GM12872 (cell line): ENCODE measurements around the gene UAP1.

Experiments used
- TF ChIP-seq, protein P1 (sequence below): IDR thresholded peaks from 3 replicates; pipeline ENCODE4 v1.5.1; 2011; ENCODE audit warnings: low read depth, mild to moderate bottlenecking, low read length, moderate library complexity; ENCODE audit not compliant: insufficient read depth

The UAP1 gene

GRCh38 chr1:162632217-162632666 lies 70.7 kb downstream of the UAP1 start, which contains the start of gene DDR2:
DDR2 (plus strand) TSS chr1:162632464; CDS start chr1:162719064, 86,600 bp downstream.
- TF ChIP-seq, protein P1, sequence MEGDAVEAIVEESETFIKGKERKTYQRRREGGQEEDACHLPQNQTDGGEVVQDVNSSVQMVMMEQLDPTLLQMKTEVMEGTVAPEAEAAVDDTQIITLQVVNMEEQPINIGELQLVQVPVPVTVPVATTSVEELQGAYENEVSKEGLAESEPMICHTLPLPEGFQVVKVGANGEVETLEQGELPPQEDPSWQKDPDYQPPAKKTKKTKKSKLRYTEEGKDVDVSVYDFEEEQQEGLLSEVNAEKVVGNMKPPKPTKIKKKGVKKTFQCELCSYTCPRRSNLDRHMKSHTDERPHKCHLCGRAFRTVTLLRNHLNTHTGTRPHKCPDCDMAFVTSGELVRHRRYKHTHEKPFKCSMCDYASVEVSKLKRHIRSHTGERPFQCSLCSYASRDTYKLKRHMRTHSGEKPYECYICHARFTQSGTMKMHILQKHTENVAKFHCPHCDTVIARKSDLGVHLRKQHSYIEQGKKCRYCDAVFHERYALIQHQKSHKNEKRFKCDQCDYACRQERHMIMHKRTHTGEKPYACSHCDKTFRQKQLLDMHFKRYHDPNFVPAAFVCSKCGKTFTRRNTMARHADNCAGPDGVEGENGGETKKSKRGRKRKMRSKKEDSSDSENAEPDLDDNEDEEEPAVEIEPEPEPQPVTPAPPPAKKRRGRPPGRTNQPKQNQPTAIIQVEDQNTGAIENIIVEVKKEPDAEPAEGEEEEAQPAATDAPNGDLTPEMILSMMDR, result no peak

- TF ChIP-seq, protein P1, result no peak
These were observed 71.2 kb downstream of the UAP1 start for GRCh38 chr1:162632698-162633080.

DNA sequence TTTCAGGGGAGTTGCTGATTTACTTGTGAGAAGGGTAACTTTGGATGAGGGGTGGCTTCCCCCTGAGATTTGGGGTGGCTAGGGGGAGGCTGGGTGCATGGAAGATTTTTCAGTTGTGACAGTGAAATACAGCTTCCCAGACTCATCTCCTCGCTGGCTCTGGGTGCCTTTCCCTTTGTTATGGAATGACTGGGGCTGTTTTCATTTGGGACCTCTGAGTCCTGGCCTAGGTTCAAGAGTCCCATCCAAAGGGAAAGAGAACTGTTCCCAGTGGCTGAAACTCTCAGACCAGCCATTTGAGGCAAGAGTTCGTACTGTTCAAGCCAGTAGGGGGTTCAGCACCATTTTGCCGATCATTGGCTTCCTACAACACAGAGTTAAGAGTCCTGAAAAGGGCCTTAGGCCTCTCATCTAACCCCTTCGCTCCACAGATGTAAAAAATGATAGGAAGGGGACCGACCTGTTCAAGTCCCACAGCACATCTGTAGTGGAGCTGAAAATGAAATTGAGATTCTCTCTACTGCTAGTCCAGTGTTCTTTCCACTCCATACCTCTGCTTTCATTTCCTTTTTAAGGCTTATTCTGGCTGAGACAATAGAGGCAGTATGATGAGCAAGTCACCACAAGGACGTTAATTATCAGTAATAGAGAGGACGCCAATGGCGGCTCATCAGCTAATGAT lies 71.7 kb downstream of the UAP1 start:
- TF ChIP-seq, protein P1, result no peak

GRCh38 chr1:162635418-162635817 lies 73.9 kb downstream of the UAP1 start:
- TF ChIP-seq, protein P1, result no peak

DNA sequence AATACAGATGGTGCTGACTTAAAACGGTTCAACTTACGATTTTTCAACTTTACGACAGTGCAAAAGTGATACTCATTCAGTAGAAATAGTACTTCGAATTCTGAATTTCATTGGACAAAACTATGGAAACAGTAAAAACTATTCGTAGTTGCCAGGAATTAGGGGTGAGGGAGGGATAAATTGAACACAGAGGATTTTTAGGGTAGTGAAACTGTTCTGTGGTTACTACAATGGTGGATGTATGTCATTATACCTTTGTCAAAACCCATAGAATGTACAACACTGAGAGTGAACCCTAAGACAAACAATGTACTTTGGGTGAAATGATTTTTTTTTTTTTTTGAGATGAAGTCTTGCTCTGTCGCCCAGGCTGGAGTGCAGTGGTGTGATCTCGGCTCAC lies 78.2 kb downstream of the UAP1 start:
- TF ChIP-seq, protein P1, result no peak

DNA sequence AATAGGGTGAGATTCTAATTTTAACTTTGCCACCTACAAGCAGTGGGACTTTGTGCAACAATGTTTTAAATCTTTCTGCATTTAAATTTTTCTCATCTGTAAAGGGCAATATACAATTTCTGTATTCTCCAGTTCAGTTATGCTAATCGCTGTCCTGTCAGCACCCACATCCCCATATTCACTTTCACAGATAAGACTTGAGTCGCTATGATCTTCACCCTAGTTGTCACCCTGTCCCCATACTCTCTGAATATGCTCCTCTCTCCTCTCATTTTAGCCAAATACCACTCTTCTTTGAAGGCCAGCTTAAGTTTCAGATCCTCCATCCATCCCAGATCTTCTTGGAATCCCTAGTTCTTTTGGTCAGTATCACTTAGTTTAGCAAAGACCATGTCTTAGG lies 79.6 kb downstream of the UAP1 start:
- TF ChIP-seq, protein P1, result no peak

- TF ChIP-seq, protein P1, result no peak
These were observed 83.4 kb downstream of the UAP1 start for GRCh38 chr1:162644986-162645314.

DNA sequence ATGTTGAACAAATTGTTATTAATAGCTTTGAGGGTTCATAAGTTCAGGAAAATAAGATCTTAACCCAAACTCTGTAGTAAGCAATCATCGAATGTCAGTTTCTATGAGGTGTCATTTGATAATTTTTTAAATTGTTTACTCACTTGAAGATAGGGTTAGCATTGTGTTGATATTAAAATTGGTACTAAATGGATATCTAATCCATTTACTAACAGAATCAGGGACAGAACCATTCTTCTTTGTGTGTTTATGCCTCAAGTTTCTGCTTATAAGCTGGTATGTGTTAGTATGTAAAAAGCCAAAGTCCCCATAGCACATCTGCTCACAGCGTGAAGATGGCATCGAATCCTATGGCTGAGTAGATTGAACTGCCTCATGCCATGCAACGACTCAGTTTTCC lies 84.1 kb downstream of the UAP1 start:
- TF ChIP-seq, protein P1, result no peak
